Right lobe of liver (tissue), 4 donors: ENCODE measurements around the gene GNPTG.

Source experiments
- POLR2A ChIP-seq: fragments of 450-650 bp; IDR thresholded peaks from one replicate; pipeline ENCODE4 v1.6.1; 2017; ENCODE audit warnings: antibody characterized with exemption, mild to moderate bottlenecking
- TF ChIP-seq, protein P1 (sequence below), 4 donors: fragments of 200-600 bp in 3 of 4; fragments of 450-650 bp in 1 of 4; IDR thresholded peaks; one replicate each; pipeline versions ENCODE4 v1.5.1 to v1.8.0; 2016 to 2022; ENCODE audit warnings: antibody characterized with exemption in 4 of 4, mild to moderate bottlenecking in 2 of 4
- donor health status: DM: no; HTN: no; CAD: no.
- donor health status: DM: no; HTN: no; CAD: no.
- donor health status: DM: no; HTN: yes; CAD: no.

DNA sequence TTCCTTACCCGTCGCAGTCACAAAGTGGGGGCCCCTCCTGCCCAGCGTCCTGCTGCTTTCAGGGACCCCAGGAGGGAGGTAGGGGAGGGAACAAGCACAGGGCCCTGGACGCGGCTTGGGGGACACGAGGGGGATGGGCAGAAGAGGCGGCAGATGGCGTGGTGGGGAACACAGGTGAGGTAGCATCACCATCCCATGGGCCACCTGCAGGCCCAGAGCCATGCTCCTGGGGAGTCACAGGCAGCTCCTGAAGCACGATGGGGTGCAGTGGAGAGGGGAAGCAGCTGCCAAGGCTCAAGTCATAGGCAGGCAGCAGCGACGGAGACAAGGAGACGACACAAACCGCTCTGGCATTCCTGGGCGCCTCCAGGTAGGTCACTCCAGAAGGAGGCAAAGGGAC lies 52.0 kb downstream of the GNPTG start:
- TF ChIP-seq, protein P1, sequence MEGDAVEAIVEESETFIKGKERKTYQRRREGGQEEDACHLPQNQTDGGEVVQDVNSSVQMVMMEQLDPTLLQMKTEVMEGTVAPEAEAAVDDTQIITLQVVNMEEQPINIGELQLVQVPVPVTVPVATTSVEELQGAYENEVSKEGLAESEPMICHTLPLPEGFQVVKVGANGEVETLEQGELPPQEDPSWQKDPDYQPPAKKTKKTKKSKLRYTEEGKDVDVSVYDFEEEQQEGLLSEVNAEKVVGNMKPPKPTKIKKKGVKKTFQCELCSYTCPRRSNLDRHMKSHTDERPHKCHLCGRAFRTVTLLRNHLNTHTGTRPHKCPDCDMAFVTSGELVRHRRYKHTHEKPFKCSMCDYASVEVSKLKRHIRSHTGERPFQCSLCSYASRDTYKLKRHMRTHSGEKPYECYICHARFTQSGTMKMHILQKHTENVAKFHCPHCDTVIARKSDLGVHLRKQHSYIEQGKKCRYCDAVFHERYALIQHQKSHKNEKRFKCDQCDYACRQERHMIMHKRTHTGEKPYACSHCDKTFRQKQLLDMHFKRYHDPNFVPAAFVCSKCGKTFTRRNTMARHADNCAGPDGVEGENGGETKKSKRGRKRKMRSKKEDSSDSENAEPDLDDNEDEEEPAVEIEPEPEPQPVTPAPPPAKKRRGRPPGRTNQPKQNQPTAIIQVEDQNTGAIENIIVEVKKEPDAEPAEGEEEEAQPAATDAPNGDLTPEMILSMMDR (IDR thresholded peaks at IDR 0.05) = no peak
- no peak for TF ChIP-seq POLR2A
